ENCODE measurements around the gene RTTN.

Gene RTTN

GRCh38 chr18:70207181-70207580 lies 1.7 kb upstream of the RTTN start:
- DNase-seq (ENCODE audit: low spot score), result no peak

- peak; percentile 63 for DNase-seq (ENCODE audit: low spot score)
Measured at GRCh38 chr18:70200286-70200685, 5.2 kb downstream of the RTTN start.

GRCh38 chr18:70197844-70198243 lies 7.6 kb downstream of the RTTN start:
- DNase-seq (ENCODE audit: low spot score), result no peak

GRCh38 chr18:70197026-70197425 lies 8.5 kb downstream of the RTTN start:
- no peak for DNase-seq (ENCODE audit: low spot score)

- DNase-seq (ENCODE audit: low spot score), result peak; percentile 63
Measured at GRCh38 chr18:70195852-70196434, 9.5 kb downstream of the RTTN start.

GRCh38 chr18:70195014-70195614 lies 10.4 kb downstream of the RTTN start:
- DNase-seq (ENCODE audit: low spot score), result no peak

GRCh38 chr18:70194227-70194890 lies 11.1 kb downstream of the RTTN start:
- no peak for DNase-seq (ENCODE audit: low spot score)

GRCh38 chr18:70190529-70190928 lies 15.0 kb downstream of the RTTN start:
- no peak for DNase-seq (ENCODE audit: low spot score)

GRCh38 chr18:70188113-70188512 lies 17.4 kb downstream of the RTTN start:
- DNase-seq (ENCODE audit: low spot score), result no peak

GRCh38 chr18:70183441-70183840 lies 22.0 kb downstream of the RTTN start:
- no peak for DNase-seq (ENCODE audit: low spot score)

GRCh38 chr18:70182548-70182947 lies 22.9 kb downstream of the RTTN start:
- DNase-seq (ENCODE audit: low spot score), result no peak

GRCh38 chr18:70181725-70182124 lies 23.8 kb downstream of the RTTN start:
- DNase-seq (ENCODE audit: low spot score), result no peak

- DNase-seq (ENCODE audit: low spot score), result no peak
Measured at GRCh38 chr18:70181015-70181414, 24.5 kb downstream of the RTTN start.

GRCh38 chr18:70176537-70176936 lies 28.9 kb downstream of the RTTN start:
- no peak for DNase-seq (ENCODE audit: low spot score)

GRCh38 chr18:70175216-70175615 lies 30.3 kb downstream of the RTTN start:
- DNase-seq (ENCODE audit: low spot score), result no peak

- no peak for DNase-seq (ENCODE audit: low spot score)
Measured at GRCh38 chr18:70172225-70172624, 33.3 kb downstream of the RTTN start.

GRCh38 chr18:70169747-70170146 lies 35.7 kb downstream of the RTTN start:
- no peak for DNase-seq (ENCODE audit: low spot score)

- no peak for DNase-seq (ENCODE audit: low spot score)
Measured at GRCh38 chr18:70166668-70167067, 38.8 kb downstream of the RTTN start.

- DNase-seq (ENCODE audit: low spot score), result no peak
Measured at GRCh38 chr18:70165936-70166335, 39.6 kb downstream of the RTTN start.

- DNase-seq (ENCODE audit: low spot score), result no peak
Measured at GRCh38 chr18:70160073-70160678, 45.3 kb downstream of the RTTN start.

- no peak for DNase-seq (ENCODE audit: low spot score)
Measured at GRCh38 chr18:70158992-70159717, 46.3 kb downstream of the RTTN start.

- no peak for DNase-seq (ENCODE audit: low spot score)
Measured at GRCh38 chr18:70156886-70157285, 48.6 kb downstream of the RTTN start.

Measured in D341Med (cell line).